HFFc6 (cell line): Measurements from ENCODE around the gene TRABD2A. TPM values are rescaled to one million over a fixed set of nuclear protein-coding genes. Genes with fewer than 3 reads are reported as not detected.
"Not testable (repeated sequence)": the region's sequence is repeated elsewhere in the genome, so short reads cannot be mapped to it uniquely, and the experiment has no call there.

Source experiments
- DNase-seq: peaks from one replicate; pipeline ENCODE4 v3.0.0-alpha.2; 2018
- H3K27ac Mint-ChIP-seq: 2 replicates; pipeline ENCODE4 v1.8.0; 2020; ENCODE audit warnings: mild to moderate bottlenecking, mixed read lengths
- H3K27me3 Mint-ChIP-seq: 2 replicates; pipeline ENCODE4 v1.8.0; 2021; ENCODE audit warnings: mild to moderate bottlenecking, moderate library complexity, mixed read lengths; ENCODE audit not compliant: insufficient read depth
- H3K36me3 Mint-ChIP-seq: 2 replicates; pipeline ENCODE4 v1.8.0; 2021; ENCODE audit warnings: low read depth, mixed read lengths
- H3K4me1 Mint-ChIP-seq: 2 replicates; pipeline ENCODE4 v1.8.0; 2020; ENCODE audit warnings: low read depth, mixed read lengths
- H3K4me3 Mint-ChIP-seq: 2 replicates; pipeline ENCODE4 v1.8.0; 2020; ENCODE audit warnings: mild to moderate bottlenecking, moderate library complexity, mixed read lengths
- H3K9me3 Mint-ChIP-seq: 2 replicates; pipeline ENCODE4 v1.8.0; 2020; ENCODE audit warnings: mild to moderate bottlenecking, mixed read lengths
- total RNA-seq, 6 experiments: library from RNA; stranded (reverse); fragmentation: NEBNext Ultra II Directional; extraction: Animal tissue kit (Norgen Biotek cat#: 25700); gene quantifications; 2 replicates in 1 of 6; 3 replicates in 5 of 6; pipeline ENCODE4 v1.2.3, GENCODE V29; 2021
- TF ChIP-seq, protein P1 (sequence below): fragments of 200-600 bp; sonication (generic); IDR thresholded peaks from 2 replicates; pipeline ENCODE4 v1.5.0; 2021; ENCODE audit warnings: antibody characterized with exemption, mild to moderate bottlenecking

The TRABD2A gene
- total RNA-seq, 6 experiments from 2014 or later, result 13.5 to 46.2 (median 41.9) TPM

DNA sequence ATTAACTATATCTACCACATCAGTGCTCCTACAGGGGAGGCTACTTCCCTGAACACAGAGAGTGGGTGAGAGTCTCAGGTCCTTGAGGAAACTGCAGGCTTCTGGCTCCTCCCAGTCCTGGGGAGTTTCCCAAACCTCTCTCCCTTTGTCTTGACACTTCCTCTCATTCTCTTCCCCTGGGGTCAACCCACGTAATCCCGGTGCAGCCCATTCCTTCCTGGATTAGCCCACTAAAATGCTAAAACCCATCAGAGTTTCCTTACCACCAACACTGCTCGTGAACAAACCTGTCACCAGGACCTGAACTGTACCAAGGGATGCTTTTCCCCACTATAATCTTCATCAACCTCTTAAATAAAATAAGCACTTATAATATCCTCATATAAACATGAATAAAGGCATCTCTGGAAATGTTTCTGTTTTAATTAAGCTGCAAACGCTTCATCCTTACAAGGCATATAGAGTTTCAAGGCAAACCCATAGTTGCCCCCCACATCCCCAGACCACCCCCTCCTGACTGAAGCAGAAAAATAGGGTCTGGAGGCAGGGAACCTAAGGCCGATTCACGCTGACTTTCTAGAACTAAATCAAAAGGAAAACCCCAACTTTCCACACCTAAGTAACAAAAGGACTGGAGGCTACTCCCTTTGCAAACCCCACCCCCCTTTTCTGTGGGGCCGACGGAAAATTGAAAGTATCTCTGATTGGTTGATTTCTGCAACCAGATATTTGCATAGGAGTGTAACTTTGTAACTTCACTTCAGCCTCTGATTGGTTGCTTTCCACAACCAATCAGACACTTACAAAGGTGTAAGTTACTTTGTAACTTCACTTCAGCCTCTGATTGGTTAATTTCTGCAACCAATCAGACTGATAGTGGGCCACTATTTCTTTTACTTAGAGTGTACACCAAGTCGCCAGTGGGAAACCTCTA lies 43.6 kb upstream of the TRABD2A start:
- Mint-ChIP-seq H3K36me3 (no peaks in the 10 kb centered on the region), H3K4me3 (peak overlapping the region; percentile 6; the same call in 1 of the 2 replicates)

DNA sequence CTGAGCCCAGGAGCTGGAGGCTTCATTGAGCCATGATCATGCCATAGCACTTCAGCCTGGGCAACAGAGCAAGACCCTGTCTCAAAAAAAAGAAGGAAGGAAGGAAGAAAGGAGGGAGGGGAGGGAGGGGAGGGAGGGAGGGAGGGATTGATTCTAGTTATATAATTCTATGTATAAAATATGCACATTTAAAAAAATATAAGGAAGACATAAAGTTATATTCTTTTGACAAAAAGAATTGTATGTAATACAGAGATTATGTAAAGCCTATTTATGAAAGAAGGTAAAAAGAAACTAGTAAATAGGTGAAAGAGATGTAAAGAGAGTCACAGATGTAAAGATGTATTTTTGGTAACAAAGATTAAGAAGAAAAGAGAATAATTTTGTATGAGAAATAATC lies 42.1 kb upstream of the TRABD2A start:
- Mint-ChIP-seq H3K9me3 (no peaks in the 10 kb centered on the region), H3K27me3 (no peaks in the 10 kb centered on the region), H3K4me3 (no peak overlapping the region), H3K27ac (no peak overlapping the region), H3K36me3 (no peaks in the 10 kb centered on the region), H3K4me1 (peaks cover 69% of the 10 kb centered on the region)
- TF ChIP-seq, protein P1, sequence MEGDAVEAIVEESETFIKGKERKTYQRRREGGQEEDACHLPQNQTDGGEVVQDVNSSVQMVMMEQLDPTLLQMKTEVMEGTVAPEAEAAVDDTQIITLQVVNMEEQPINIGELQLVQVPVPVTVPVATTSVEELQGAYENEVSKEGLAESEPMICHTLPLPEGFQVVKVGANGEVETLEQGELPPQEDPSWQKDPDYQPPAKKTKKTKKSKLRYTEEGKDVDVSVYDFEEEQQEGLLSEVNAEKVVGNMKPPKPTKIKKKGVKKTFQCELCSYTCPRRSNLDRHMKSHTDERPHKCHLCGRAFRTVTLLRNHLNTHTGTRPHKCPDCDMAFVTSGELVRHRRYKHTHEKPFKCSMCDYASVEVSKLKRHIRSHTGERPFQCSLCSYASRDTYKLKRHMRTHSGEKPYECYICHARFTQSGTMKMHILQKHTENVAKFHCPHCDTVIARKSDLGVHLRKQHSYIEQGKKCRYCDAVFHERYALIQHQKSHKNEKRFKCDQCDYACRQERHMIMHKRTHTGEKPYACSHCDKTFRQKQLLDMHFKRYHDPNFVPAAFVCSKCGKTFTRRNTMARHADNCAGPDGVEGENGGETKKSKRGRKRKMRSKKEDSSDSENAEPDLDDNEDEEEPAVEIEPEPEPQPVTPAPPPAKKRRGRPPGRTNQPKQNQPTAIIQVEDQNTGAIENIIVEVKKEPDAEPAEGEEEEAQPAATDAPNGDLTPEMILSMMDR, result no peak
- no peak for DNase-seq

More for the DNA sequence above, 43.6 kb upstream of the TRABD2A start:
- peaks cover 58% of the 10 kb centered on the region for H3K4me1 Mint-ChIP-seq
- TF ChIP-seq, protein P1, result no peak
- H3K27me3 Mint-ChIP-seq, result no peaks in the 10 kb centered on the region
- H3K27ac Mint-ChIP-seq, result peak overlapping the region; percentile 47
- DNase-seq, result peak; percentile 70
- H3K9me3 Mint-ChIP-seq, result no peaks in the 10 kb centered on the region

DNA sequence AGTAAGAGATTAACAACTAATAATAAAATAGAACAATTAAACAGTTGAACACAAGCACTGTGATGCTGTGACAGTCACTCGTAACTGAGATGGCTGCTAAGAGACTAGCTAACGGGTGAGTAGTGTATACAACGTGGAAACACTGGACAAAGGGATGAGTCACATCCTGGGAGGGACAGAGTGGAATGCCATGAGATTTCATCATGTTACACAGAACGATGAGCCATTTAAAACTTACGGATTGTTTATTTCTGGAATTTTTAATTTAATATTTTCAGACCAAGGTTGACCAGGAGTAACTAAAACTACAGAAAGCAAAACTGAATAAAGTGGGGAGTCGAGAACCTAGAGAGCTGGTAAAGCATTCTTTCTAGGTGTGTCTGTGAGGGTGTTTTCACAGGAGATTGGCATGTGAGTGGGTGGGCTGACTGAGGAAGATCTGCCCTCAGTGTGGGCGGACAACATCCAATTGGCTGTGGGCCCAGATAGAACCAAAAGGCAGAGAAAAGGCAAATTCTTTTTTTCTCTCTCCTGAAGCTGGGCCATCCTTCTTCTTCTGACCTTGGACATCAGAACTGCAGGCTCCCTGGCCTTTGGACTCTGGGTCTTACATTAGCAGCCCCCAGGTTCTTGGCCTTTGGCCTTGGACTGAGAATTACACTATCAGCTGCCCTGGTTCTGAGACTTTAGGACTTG lies 39.1 kb upstream of the TRABD2A start:
- TF ChIP-seq, protein P1, result no peak
- peak; percentile 97 for DNase-seq
- Mint-ChIP-seq H3K36me3 (no peaks in the 10 kb centered on the region), H3K4me1 (peaks cover 42% of the 10 kb centered on the region), H3K27ac (peak overlapping the region; percentile 99), H3K27me3 (no peaks in the 10 kb centered on the region), H3K4me3 (peak overlapping the region; percentile 84), H3K9me3 (no peaks in the 10 kb centered on the region)

DNA sequence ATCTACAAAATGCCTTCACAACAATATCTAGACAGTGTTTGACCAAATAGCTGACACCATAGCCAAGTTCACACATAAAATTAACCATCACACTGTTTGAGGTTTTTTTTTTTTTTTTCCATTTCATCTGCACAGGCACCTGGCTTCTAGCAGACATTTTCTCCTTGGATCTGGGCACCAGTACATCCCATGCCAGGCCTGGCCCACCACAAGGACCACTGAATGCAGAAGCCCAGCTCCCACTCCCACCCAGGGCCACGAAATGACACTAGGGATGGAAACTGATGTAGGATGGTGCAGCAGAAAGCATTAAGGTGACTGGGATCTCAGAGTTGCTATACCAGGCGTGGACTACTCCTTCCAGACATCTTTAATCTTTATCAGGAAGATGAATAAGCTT lies 37.5 kb upstream of the TRABD2A start:
- Mint-ChIP-seq H3K9me3 (no peaks in the 10 kb centered on the region), H3K27ac (peak overlapping the region; percentile 99)

DNA sequence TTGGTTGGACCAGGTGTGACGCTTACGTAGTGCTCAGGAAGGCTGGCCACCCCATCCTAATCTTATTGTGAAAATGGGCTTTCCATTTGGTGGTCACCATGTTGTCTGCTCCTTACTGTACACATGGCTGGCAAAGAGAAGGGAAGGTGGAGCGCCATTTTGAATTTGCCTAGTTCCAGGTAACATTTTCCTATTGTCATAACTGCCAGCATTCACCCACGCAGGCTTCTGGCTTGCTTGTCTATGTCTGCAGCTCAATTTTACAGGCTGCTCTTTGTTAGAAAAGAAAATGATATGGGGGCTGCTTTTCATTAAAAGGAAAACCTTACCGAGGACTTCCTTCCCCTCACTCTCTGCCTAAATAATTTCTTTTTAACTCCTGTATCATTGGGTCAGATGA lies 36.9 kb upstream of the TRABD2A start:
- not testable (repeated sequence) for H3K27me3 Mint-ChIP-seq, H3K4me3 Mint-ChIP-seq, H3K36me3 Mint-ChIP-seq, H3K9me3 Mint-ChIP-seq, DNase-seq
- Mint-ChIP-seq H3K27ac (peak overlapping the region; percentile 99), H3K4me1 (peaks cover 31% of the 10 kb centered on the region)

More for the DNA sequence above, 37.5 kb upstream of the TRABD2A start:
- Mint-ChIP-seq H3K27me3 (no peaks in the 10 kb centered on the region), H3K36me3 (peaks cover 3% of the 10 kb centered on the region; the same call in 1 of the 2 replicates), H3K4me3 (no peak overlapping the region), H3K4me1 (peaks cover 31% of the 10 kb centered on the region)
- TF ChIP-seq, protein P1, result no peak
- DNase-seq, result no peak

DNA sequence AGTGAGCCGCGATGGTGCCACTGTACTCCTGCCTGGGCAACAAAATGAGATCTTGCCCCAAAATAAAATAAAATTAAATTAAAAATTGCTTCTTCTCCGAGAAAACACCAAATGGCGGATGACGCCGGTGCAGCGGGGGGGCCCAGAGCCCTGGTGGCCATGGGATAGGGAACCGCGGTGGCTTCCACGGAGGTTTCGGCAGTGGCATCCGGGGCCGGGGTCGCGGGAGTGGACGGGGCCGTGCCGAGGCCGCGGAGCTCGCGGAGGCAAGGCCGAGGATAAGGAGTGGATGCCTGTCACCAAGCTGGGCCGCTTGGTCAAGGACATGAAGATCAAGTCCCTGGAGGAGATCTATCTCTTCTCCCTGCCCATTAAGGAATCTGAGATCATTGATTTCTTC lies 34.8 kb upstream of the TRABD2A start:
- not testable (repeated sequence) for H3K27ac Mint-ChIP-seq

More for the DNA sequence above, 34.8 kb upstream of the TRABD2A start:
- H3K27me3 Mint-ChIP-seq, DNase-seq, H3K9me3 Mint-ChIP-seq, H3K4me3 Mint-ChIP-seq, H3K36me3 Mint-ChIP-seq: not testable (repeated sequence)
- peaks cover 36% of the 10 kb centered on the region for H3K4me1 Mint-ChIP-seq
